K562 (cell line): ENCODE data around the gene CLDN15. TPM values are rescaled to one million over a fixed set of nuclear protein-coding genes. Genes with fewer than 3 reads are reported as not detected.

Experiments used
- ATAC-seq: fragments of 200-7000 bp; cut with Tn5 transposase; 3 replicates; pipeline ENCODE4 v1.9.1; 2020; ENCODE audit warnings: moderate library complexity
- BruUV-seq: library from RNA; stranded (reverse); fragments of 400-500 nt; replicated peaks from 2 replicates; lab custom pipeline; 2021; lab: Mats Ljungman, UMichigan
- CTCF ChIA-PET: fragments of 300-600 bp; formaldehyde crosslinking; extraction: SDS; loops from one replicate; lab custom pipeline; 2021; ENCODE audit warnings: low intra/inter-chr PET ratio; lab: Yijun Ruan, JAX
- POLR2A ChIA-PET: fragments of 300-600, 350-650 bp; sonication (Branson Sonifier 250); formaldehyde crosslinking; extraction: SDS; loops from one replicate; lab custom pipeline; 2021; ENCODE audit warnings: antibody characterized with exemption, inconsistent platforms; lab: Yijun Ruan, JAX
- DNase-seq, 4 experiments: peaks; one replicate each; pipeline versions ENCODE4 v3.0.0 to v3.0.0-alpha.2; 2011 to 2018; ENCODE audit warnings: low spot score in 3 of 4, mixed read lengths in 3 of 4; ENCODE audit errors: extremely low read depth in 1 of 4
- FAIRE-seq: peaks from 2 replicates; lab custom pipeline; 2011; peaks lifted over from hg19 to GRCh38; lab: Jason Lieb, UNC
- H2AFZ ChIP-seq: 2 replicates; pipeline ENCODE4 v1.6.0; 2011; ENCODE audit warnings: low read depth, low read length, control low read depth, inconsistent platforms
- H3K27ac ChIP-seq: fragments of 200-600 bp; 3 replicates; pipeline ENCODE4 v1.8.0; 2011; ENCODE audit warnings: low read depth, mild to moderate bottlenecking, control low read depth, inconsistent platforms, low read length, moderate library complexity, mixed read lengths; ENCODE audit errors: extremely low read depth
- H3K27me3 ChIP-seq, 2 experiments: fragments of 300-600 bp in 1 of 2; 2 replicates in 1 of 2; 3 replicates in 1 of 2; pipeline versions ENCODE4 v1.6.0 to v1.8.0; 2011; ENCODE audit warnings: inconsistent platforms in 2 of 2, low read length in 2 of 2, mild to moderate bottlenecking in 1 of 2, mixed read lengths in 1 of 2, moderate library complexity in 1 of 2; ENCODE audit not compliant: control insufficient read depth in 2 of 2, insufficient read depth in 2 of 2
- H3K36me3 ChIP-seq: fragments of 300-600 bp; 3 replicates; pipeline ENCODE4 v1.8.0; 2011; ENCODE audit warnings: mild to moderate bottlenecking, low read length, inconsistent platforms; ENCODE audit not compliant: control insufficient read depth, insufficient read depth
- H3K4me1 ChIP-seq, 2 experiments: fragments of 200-600 bp in 1 of 2; replicated peaks in 1 of 2; 2 replicates in 1 of 2; 3 replicates in 1 of 2; pipeline versions ENCODE4 v1.5.1 to v1.8.0; 2011; ENCODE audit warnings: inconsistent platforms in 2 of 2, low read length in 2 of 2, mild to moderate bottlenecking in 1 of 2, mixed read lengths in 1 of 2, moderate library complexity in 1 of 2; ENCODE audit not compliant: control insufficient read depth in 2 of 2, insufficient read depth in 2 of 2
- H3K4me2 ChIP-seq: 2 replicates; pipeline ENCODE4 v1.6.1; 2011; ENCODE audit warnings: low read length, control low read depth, inconsistent platforms, mixed read lengths; ENCODE audit not compliant: insufficient read depth
- H3K4me3 ChIP-seq: fragments of 200-600 bp; sonication (generic), shearing (Covaris generic); 2 replicates; pipeline ENCODE4 v1.5.1; 2016; ENCODE audit warnings: control low read depth, inconsistent platforms
- H3K79me2 ChIP-seq: fragments of 200-600 bp; 3 replicates; pipeline ENCODE4 v1.8.0; 2011; ENCODE audit warnings: low read length, inconsistent platforms; ENCODE audit not compliant: control insufficient read depth, insufficient read depth
- H3K9ac ChIP-seq, 2 experiments: 2 replicates each; pipeline versions ENCODE4 v1.6.0 to v1.6.1; 2011; ENCODE audit warnings: low read depth in 2 of 2, low read length in 2 of 2, control low read depth in 1 of 2, inconsistent platforms in 1 of 2, mild to moderate bottlenecking in 1 of 2, mixed read lengths in 1 of 2; ENCODE audit not compliant: insufficient read depth in 1 of 2
- H3K9me1 ChIP-seq: one replicate; pipeline ENCODE4 v1.6.0; 2011; ENCODE audit warnings: inconsistent platforms, mild to moderate bottlenecking, low read length, moderate library complexity; ENCODE audit not compliant: control insufficient read depth, insufficient read depth
- H3K9me3 ChIP-seq: replicated peaks from 2 replicates; pipeline ENCODE4 v1.5.1; 2011; ENCODE audit warnings: low read depth, low read length, inconsistent platforms; ENCODE audit not compliant: control insufficient read depth, insufficient read depth
- H4K20me1 ChIP-seq: replicated peaks from 2 replicates; pipeline ENCODE4 v1.6.1; 2011; ENCODE audit warnings: low read length, inconsistent platforms, mixed read lengths; ENCODE audit not compliant: control insufficient read depth, insufficient read depth
- CBFA2T2 ChIP-seq: fragments of 450-650 bp; conservative IDR thresholded peaks from 2 replicates; pipeline ENCODE4 v1.6.1; 2017; ENCODE audit warnings: mild to moderate bottlenecking
- CC2D1A ChIP-seq: fragments of 450-650 bp; IDR thresholded peaks from 2 replicates; pipeline ENCODE4 v1.6.1; 2017; ENCODE audit warnings: mild to moderate bottlenecking
- FOSL1 ChIP-seq: fragments of 200-800 bp; sonication (Bioruptor generic); conservative IDR thresholded peaks from 2 replicates; pipeline ENCODE4 v1.6.1; 2016; ENCODE audit warnings: missing genetic modification characterization, missing compliant biosample characterization
- NFRKB ChIP-seq: fragments of 450-650 bp; IDR thresholded peaks from 2 replicates; pipeline ENCODE4 v1.6.1; 2016; ENCODE audit warnings: low read depth
- PHF20 ChIP-seq: fragments of 450-650 bp; IDR thresholded peaks from 2 replicates; pipeline ENCODE4 v1.6.1; 2018; ENCODE audit not compliant: partially characterized antibody
- SMARCA5 ChIP-seq: fragments of 450-650 bp; IDR thresholded peaks from 2 replicates; pipeline ENCODE4 v1.6.1; 2016
- TEAD4 ChIP-seq, 2 experiments: sonication (generic) in 1 of 2; formaldehyde crosslinking in 1 of 2; IDR thresholded peaks; 2 replicates each; pipeline versions ENCODE4 v1.6.1 to v1.8.0; 2012 to 2022; ENCODE audit warnings: borderline replicate concordance in 1 of 2, inconsistent platforms in 1 of 2, low read length in 1 of 2, mild to moderate bottlenecking in 1 of 2, missing genetic modification reagents in 1 of 2
- ZNF146 ChIP-seq: IDR thresholded peaks from one replicate; pipeline ENCODE4 v1.6.1; 2018; ENCODE audit warnings: missing compliant biosample characterization; ENCODE audit not compliant: unreplicated experiment
- ZNF282 ChIP-seq: sonication (generic); formaldehyde crosslinking; IDR thresholded peaks from 2 replicates; pipeline ENCODE4 v1.8.1; 2023; ENCODE audit warnings: missing genetic modification reagents
- WGBS: fragments of 100-300 bp; shearing (Covaris generic); methylation state at CpG from one replicate; pipeline ENCODE4 v1.1.6; 2016; ENCODE audit warnings: low coverage, mixed read lengths; ENCODE audit not compliant: insufficient coverage; ENCODE audit errors: missing lambda C conversion rate; 5-methylcytosine and 5-hydroxymethylcytosine counted together
- in situ Hi-C: fragments of 300-500 bp; cut with MboI; formaldehyde crosslinking; loops from 4 replicates; pipeline ENCODE4 v1.15.0; 2018; ENCODE audit warnings: inconsistent platforms, mixed read lengths
- intact Hi-C: fragments of 100-400 bp; cut with micrococcal nuclease; formaldehyde crosslinking; loops from 2 replicates; pipeline ENCODE4 v1.14.2; 2022
- polyA plus RNA-seq, 8 experiments: library from polyadenylated mRNA; depleted of rRNA in 4 of 8; stranded (reverse) in 5 of 8; unstranded in 3 of 8; fragments of >200 nt; fragmentation: Nextera tagmentation in 2 of 8; fragmentation: Illumina TruSeq in 1 of 8; extraction: Ambion mirVana in 2 of 8; extraction: Trizol in 1 of 8; gene quantifications; 2 replicates each; pipeline versions ENCODE4 v1.2.1 to v1.2.3, GENCODE V29; 2011 to 2014; ENCODE audit warnings: inconsistent platforms in 1 of 8, missing spikeins in 1 of 8
- total RNA-seq, 7 experiments: library from RNA; depleted of rRNA in 6 of 7; stranded (reverse); fragments of >200 nt in 6 of 7; fragmentation: Illumina TruSeq in 2 of 7; extraction: Trizol in 2 of 7; gene quantifications; 2 replicates each; pipeline versions ENCODE4 v1.2.1 to v1.2.3, GENCODE V29; 2011 to 2021; ENCODE audit warnings: low replicate concordance in 1 of 7
- TF ChIP-seq, protein P1 (sequence below): sonication (generic); formaldehyde crosslinking; IDR thresholded peaks from 2 replicates; pipeline ENCODE4 v1.9.0; 2022; ENCODE audit warnings: mild to moderate bottlenecking, missing genetic modification reagents
- TF ChIP-seq, protein P2 (sequence below): fragments of 250-450 bp; sonication (Bioruptor Pico); IDR thresholded peaks from 2 replicates; pipeline ENCODE4 v1.5.0; 2021; ENCODE audit warnings: mild to moderate bottlenecking, borderline replicate concordance
- TF ChIP-seq, protein P3 (sequence below): sonication (generic); formaldehyde crosslinking; IDR thresholded peaks from 2 replicates; pipeline ENCODE4 v1.8.0; 2022; ENCODE audit warnings: mild to moderate bottlenecking, missing genetic modification reagents
- TF ChIP-seq, protein P4 (sequence below), 2 experiments: fragments of 150-350 bp in 1 of 2; IDR thresholded peaks; 2 replicates each; pipeline ENCODE4 v1.6.1; 2012 to 2016; ENCODE audit warnings: low read depth in 2 of 2, low read length in 2 of 2, mild to moderate bottlenecking in 1 of 2, moderate library complexity in 1 of 2

Gene CLDN15
- total and polyA plus RNA-seq, 9 of the 15 experiments (the other 6 are each of a cell fraction or from before 2014, with no cell fraction given) = 0.32 to 14.5 (median 7.4) TPM

DNA sequence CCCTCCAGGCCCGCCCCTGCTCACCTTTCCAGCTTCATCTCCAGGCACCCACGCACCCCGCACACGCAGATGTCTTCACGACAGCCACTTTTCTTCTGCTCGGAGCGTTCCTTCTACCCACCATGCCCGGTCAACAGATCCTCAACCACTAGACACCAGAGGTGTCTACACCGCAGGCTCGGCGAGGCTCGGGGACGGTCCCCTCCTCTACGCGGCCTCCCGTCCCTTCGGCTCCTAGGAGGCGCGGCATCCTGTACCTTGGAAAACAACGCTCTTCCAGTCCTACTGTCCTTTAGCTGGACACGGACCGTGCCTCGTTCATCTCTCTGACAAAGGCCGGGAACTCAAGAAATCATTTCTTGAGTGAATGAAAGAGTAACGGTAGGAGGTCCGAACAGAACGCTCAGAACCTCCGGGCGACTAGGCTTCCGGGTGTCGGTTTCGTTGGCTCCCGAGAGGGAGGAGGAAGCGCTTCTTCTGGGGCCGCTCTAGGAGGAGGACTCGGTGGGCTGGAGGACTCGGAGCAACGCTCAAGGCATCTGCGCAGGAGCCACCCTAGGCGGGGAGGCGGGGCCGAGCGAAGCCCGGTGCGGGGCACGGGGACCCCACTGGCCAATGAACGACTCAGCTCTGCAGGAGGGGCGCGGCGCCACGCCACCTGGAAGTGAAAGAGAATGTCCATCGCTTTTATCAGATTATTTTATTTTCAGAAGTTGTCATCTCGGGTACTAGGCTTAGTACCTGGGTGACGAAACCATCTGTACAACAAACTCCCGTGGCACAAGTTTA lies 14.5 kb upstream of the CLDN15 start (continued):
- TF ChIP-seq ZNF282 (no peak), PHF20 (peak; percentile 94), TEAD4 (IDR thresholded peaks at IDR 0.05; ENCODE audit: low read length) (peak; percentile 16; the same call in 1 of the 2 replicates), TEAD4 (CRISPR knock-in tag; IDR thresholded peaks at IDR 0.05; ENCODE audit: borderline replicate concordance) (no peak), FOSL1 (peak; percentile 38; the same call in 1 of the 2 replicates), ZNF146 (no peak), CC2D1A (no peak), NFRKB (0 out of 2 replicates have a peak, but pooled peaks have one; percentile 41), CBFA2T2 (peak; percentile 38), SMARCA5 (no peak)
- TF ChIP-seq, protein P1, sequence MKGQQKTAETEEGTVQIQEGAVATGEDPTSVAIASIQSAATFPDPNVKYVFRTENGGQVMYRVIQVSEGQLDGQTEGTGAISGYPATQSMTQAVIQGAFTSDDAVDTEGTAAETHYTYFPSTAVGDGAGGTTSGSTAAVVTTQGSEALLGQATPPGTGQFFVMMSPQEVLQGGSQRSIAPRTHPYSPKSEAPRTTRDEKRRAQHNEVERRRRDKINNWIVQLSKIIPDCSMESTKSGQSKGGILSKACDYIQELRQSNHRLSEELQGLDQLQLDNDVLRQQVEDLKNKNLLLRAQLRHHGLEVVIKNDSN (CRISPR knock-in tag) = peak; percentile 95

DNA sequence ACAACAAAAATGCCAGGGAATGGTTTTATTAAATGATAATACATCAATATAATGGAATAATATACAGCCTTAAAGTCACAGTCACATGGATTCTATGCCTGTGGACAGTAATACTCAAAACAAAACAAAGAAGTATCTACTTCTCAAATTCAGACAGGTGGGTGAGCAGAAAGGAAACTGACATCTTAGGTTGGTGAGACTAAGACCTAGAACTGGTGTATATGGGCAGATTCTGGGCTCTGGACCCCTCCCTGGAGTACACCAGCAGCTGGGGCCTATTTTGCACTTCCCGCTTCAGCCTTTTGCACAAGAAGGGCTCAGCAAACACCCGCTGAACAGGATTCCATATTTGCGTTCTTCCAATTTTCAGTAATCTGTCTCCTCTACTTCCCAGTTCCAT lies 12.7 kb upstream of the CLDN15 start:
- ChIA-PET POLR2A (interaction anchor here (0.8 kb wide), 1 partner anchor 9 kb away, joined by 3 read pairs; no protein-coding TSS in a partner anchor), CTCF (interaction anchor here (0.6 kb wide), 1 partner anchor 157 kb away, joined by 3 read pairs; no protein-coding TSS in a partner anchor)
- H3K9ac ChIP-seq = peak overlapping the region in 1 of 2 experiments; percentile 60; a peak in 1 of 4 replicates
- TF ChIP-seq, protein P2, sequence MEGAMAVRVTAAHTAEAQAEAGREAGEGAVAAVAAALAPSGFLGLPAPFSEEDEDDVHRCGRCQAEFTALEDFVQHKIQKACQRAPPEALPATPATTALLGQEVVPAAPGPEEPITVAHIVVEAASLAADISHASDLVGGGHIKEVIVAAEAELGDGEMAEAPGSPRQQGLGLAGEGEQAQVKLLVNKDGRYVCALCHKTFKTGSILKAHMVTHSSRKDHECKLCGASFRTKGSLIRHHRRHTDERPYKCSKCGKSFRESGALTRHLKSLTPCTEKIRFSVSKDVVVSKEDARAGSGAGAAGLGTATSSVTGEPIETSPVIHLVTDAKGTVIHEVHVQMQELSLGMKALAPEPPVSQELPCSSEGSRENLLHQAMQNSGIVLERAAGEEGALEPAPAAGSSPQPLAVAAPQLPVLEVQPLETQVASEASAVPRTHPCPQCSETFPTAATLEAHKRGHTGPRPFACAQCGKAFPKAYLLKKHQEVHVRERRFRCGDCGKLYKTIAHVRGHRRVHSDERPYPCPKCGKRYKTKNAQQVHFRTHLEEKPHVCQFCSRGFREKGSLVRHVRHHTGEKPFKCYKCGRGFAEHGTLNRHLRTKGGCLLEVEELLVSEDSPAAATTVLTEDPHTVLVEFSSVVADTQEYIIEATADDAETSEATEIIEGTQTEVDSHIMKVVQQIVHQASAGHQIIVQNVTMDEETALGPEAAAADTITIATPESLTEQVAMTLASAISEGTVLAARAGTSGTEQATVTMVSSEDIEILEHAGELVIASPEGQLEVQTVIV (CRISPR knock-in tag) = no peak
- TF ChIP-seq, protein P3, sequence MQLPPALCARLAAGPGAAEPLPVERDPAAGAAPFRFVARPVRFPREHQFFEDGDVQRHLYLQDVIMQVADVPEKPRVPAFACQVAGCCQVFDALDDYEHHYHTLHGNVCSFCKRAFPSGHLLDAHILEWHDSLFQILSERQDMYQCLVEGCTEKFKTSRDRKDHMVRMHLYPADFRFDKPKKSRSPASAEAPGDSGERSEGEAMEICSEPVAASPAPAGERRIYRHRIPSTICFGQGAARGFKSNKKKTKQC (CRISPR knock-in tag) = no peak
- TF ChIP-seq, protein P4, sequence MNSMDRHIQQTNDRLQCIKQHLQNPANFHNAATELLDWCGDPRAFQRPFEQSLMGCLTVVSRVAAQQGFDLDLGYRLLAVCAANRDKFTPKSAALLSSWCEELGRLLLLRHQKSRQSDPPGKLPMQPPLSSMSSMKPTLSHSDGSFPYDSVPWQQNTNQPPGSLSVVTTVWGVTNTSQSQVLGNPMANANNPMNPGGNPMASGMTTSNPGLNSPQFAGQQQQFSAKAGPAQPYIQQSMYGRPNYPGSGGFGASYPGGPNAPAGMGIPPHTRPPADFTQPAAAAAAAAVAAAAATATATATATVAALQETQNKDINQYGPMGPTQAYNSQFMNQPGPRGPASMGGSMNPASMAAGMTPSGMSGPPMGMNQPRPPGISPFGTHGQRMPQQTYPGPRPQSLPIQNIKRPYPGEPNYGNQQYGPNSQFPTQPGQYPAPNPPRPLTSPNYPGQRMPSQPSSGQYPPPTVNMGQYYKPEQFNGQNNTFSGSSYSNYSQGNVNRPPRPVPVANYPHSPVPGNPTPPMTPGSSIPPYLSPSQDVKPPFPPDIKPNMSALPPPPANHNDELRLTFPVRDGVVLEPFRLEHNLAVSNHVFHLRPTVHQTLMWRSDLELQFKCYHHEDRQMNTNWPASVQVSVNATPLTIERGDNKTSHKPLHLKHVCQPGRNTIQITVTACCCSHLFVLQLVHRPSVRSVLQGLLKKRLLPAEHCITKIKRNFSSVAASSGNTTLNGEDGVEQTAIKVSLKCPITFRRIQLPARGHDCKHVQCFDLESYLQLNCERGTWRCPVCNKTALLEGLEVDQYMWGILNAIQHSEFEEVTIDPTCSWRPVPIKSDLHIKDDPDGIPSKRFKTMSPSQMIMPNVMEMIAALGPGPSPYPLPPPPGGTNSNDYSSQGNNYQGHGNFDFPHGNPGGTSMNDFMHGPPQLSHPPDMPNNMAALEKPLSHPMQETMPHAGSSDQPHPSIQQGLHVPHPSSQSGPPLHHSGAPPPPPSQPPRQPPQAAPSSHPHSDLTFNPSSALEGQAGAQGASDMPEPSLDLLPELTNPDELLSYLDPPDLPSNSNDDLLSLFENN (IDR thresholded peaks at IDR 0.05; ENCODE audit: low read depth in 2 of 2, low read length in 2 of 2) = no peak

More for the DNA sequence above, 12.7 kb upstream of the CLDN15 start:
- in situ Hi-C loops (no loop called here), intact Hi-C loops (no loop called here)
- H4K20me1 ChIP-seq = 0 out of 2 replicates have a peak, but pooled peaks cover 4% of the 10 kb centered on the region
- peaks cover 8% of the 10 kb centered on the region for H3K9me3 ChIP-seq
- no peak for FAIRE-seq
- BruUV-seq = no TSS peak
- no peak for ATAC-seq
- no peak overlapping the region for H2AFZ ChIP-seq
- H3K4me3 ChIP-seq = no peak overlapping the region
- 97% methylated on average over 3 of the region's 3 CpGs for WGBS
- no peak overlapping the region for H3K27ac ChIP-seq
- peaks cover 3% of the 10 kb centered on the region for H3K9me1 ChIP-seq
- no peak for DNase-seq
- no peak overlapping the region for H3K4me2 ChIP-seq
- H3K36me3 ChIP-seq = peaks cover 33% of the 10 kb centered on the region
- peaks cover 5 to 18% of the 10 kb centered on the region in 2 experiments; a peak in 3 of 5 replicates for H3K4me1 ChIP-seq
- peaks cover 46% of the 10 kb centered on the region for H3K79me2 ChIP-seq
- no peaks in the 10 kb centered on the region for H3K27me3 ChIP-seq
